HEK293T (cell line): Measurements from ENCODE around the gene ZNF398.

ENCODE experiments used
- LEF1 ChIP-seq: fragments of 450-650 bp; IDR thresholded peaks from 2 replicates; pipeline ENCODE4 v1.6.1; 2017; ENCODE audit warnings: mild to moderate bottlenecking, borderline replicate concordance
- SUZ12 ChIP-seq: fragments of 450-650 bp; IDR thresholded peaks from 2 replicates; pipeline ENCODE4 v1.6.1; 2016; ENCODE audit warnings: mild to moderate bottlenecking

GRCh38 chr7:149199234-149199995 lies 52.2 kb downstream of the ZNF398 start:
- TF ChIP-seq SUZ12 (no peak), LEF1 (no peak)
